ENCODE results near the gene CD58. TPM values are rescaled to one million over a fixed set of nuclear protein-coding genes. Genes with fewer than 3 reads are reported as not detected.

CD58 gene
- total RNA-seq, 1 experiment from 2014 or later: 8.2 TPM

DNA sequence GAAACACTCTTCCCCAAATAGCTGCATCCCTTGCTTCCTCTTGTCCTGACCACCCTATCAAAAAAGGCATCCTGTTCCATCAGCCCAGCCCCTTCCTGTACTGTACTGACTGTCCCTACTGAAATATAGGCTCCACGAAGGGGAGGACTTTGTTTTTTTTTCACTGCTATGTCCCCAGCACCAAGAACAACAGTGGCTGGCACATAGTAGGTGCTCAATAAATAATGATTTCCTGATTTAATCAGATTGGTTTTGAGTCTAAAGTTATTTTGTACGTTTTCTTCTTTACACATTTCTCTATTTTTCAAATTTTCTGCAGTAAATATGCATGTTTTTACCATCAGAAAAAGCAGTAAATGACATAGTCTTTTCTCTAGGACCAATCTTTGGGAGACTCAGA, 73.9 kb downstream of the CD58 start:
- H3K9me3 ChIP-seq (ENCODE audit: low read depth, low read length, poor library complexity, severe bottlenecking): no peaks in the 10 kb centered on the region
- no peaks in the 10 kb centered on the region for H3K36me3 ChIP-seq (ENCODE audit: insufficient read depth, low read length, poor library complexity, severe bottlenecking)
- H3K4me3 ChIP-seq (ENCODE audit: low read depth, low read length, poor library complexity, severe bottlenecking): no peak overlapping the region
- no peak for DNase-seq (ENCODE audit: low spot score)
- no TSS peak for BruUV-seq (replicated peaks)
- H3K27me3 ChIP-seq (replicated peaks; ENCODE audit: insufficient read depth, low read depth, low read length, poor library complexity): no peaks in the 10 kb centered on the region
- POLR2A ChIA-PET (ENCODE audit: low non-redundant PET): no interaction called here
- peaks cover 48% of the 10 kb centered on the region for H3K4me1 ChIP-seq (ENCODE audit: insufficient read depth, low read length, poor library complexity, severe bottlenecking)
- H3K27ac ChIP-seq (ENCODE audit: low read depth, low read length, poor library complexity, severe bottlenecking): peak overlapping the region; percentile 75
- intact Hi-C loops (cut with micrococcal nuclease; ENCODE audit: unreplicated experiment): loop anchor here (5.0 kb wide), 2 partner anchors 690 to 890 kb away; no protein-coding TSS in a partner anchor
- TF ChIP-seq, protein P1, sequence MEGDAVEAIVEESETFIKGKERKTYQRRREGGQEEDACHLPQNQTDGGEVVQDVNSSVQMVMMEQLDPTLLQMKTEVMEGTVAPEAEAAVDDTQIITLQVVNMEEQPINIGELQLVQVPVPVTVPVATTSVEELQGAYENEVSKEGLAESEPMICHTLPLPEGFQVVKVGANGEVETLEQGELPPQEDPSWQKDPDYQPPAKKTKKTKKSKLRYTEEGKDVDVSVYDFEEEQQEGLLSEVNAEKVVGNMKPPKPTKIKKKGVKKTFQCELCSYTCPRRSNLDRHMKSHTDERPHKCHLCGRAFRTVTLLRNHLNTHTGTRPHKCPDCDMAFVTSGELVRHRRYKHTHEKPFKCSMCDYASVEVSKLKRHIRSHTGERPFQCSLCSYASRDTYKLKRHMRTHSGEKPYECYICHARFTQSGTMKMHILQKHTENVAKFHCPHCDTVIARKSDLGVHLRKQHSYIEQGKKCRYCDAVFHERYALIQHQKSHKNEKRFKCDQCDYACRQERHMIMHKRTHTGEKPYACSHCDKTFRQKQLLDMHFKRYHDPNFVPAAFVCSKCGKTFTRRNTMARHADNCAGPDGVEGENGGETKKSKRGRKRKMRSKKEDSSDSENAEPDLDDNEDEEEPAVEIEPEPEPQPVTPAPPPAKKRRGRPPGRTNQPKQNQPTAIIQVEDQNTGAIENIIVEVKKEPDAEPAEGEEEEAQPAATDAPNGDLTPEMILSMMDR (conservative IDR thresholded peaks at IDR 0.05; ENCODE audit: low read depth, low read length): no peak
- no peak for TF ChIP-seq EZH2 (IDR thresholded peaks at IDR 0.05; ENCODE audit: borderline replicate concordance, low read depth, low read length, poor library complexity, severe bottlenecking)
- CTCF ChIA-PET: interaction anchor here (1.1 to 1.2 kb wide), 2 partner anchors 358 to 477 kb away, joined by 3 to 9 read pairs; no protein-coding TSS in a partner anchor

DNA sequence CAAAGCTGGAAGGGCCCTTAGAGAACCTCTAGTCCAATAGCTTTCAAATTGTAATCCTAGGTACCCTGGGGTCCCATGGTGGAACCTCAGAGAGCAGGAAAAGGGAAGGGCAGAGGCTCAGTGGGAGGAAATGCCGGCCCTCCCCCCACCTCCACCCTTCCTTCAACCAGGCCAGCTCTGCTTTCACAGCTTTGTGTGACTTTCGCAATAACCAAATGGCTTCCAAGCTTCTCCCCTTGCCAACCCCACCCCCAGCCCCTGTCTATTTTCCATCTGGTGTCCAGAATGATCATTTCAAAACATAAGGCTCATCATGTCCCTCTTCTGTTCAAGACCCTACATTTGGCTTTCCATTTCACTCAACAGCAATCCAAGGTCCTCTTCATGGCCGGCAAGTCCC, 74.4 kb downstream of the CD58 start:
- POLR2A ChIA-PET (ENCODE audit: low non-redundant PET): no interaction called here
- no peaks in the 10 kb centered on the region for H3K27me3 ChIP-seq (replicated peaks; ENCODE audit: insufficient read depth, low read depth, low read length, poor library complexity)
- intact Hi-C loops (cut with micrococcal nuclease; ENCODE audit: unreplicated experiment): loop anchor here (5.0 kb wide), 2 partner anchors 689 to 889 kb away; no protein-coding TSS in a partner anchor
- H3K9me3 ChIP-seq (ENCODE audit: low read depth, low read length, poor library complexity, severe bottlenecking): no peaks in the 10 kb centered on the region
- CTCF ChIA-PET: interaction anchor here (0.7 to 1.1 kb wide), 2 partner anchors 357 to 477 kb away, joined by 3 read pairs; no protein-coding TSS in a partner anchor
- no peaks in the 10 kb centered on the region for H3K36me3 ChIP-seq (ENCODE audit: insufficient read depth, low read length, poor library complexity, severe bottlenecking)
- TF ChIP-seq, protein P1 (conservative IDR thresholded peaks at IDR 0.05; ENCODE audit: low read depth, low read length): no peak
- peak; percentile 55 for DNase-seq (ENCODE audit: low spot score)
- H3K4me3 ChIP-seq (ENCODE audit: low read depth, low read length, poor library complexity, severe bottlenecking): no peak overlapping the region
- no TSS peak for BruUV-seq (replicated peaks)
- peaks cover 48% of the 10 kb centered on the region for H3K4me1 ChIP-seq (ENCODE audit: insufficient read depth, low read length, poor library complexity, severe bottlenecking)
- peak overlapping the region; percentile 75 for H3K27ac ChIP-seq (ENCODE audit: low read depth, low read length, poor library complexity, severe bottlenecking)

DNA sequence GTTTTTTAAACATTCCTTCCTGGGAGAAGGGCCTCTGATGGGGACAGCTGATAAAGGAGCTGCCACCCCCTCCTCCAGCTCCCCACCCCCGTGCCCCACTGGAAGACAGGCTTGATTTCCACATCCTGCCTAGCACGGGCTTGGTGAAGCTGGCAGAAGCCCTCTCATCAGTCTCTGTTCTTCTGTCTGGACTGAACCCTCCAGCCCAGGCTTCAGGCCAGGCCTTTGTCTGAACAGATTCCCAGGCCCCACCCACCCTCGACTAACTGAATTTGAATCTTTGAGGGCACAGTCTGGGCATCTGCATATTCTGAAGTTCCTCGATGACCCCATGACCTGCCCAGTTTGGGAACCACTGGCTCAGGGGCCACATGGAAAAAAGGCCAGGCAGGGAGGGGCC, 75.3 kb downstream of the CD58 start:
- intact Hi-C loops (cut with micrococcal nuclease; ENCODE audit: unreplicated experiment): loop anchor here (5.0 kb wide), 2 partner anchors 688 to 888 kb away; no protein-coding TSS in a partner anchor
- POLR2A ChIA-PET (ENCODE audit: low non-redundant PET): no interaction called here

More for the DNA sequence above, 75.3 kb downstream of the CD58 start:
- Histone ChIP-seq H3K27ac (ENCODE audit: low read depth, low read length, poor library complexity, severe bottlenecking) (peak overlapping the region; percentile 75), H3K4me3 (ENCODE audit: low read depth, low read length, poor library complexity, severe bottlenecking) (no peak overlapping the region), H3K9me3 (ENCODE audit: low read depth, low read length, poor library complexity, severe bottlenecking) (no peaks in the 10 kb centered on the region), H3K27me3 (replicated peaks; ENCODE audit: insufficient read depth, low read depth, low read length, poor library complexity) (no peaks in the 10 kb centered on the region), H3K4me1 (ENCODE audit: insufficient read depth, low read length, poor library complexity, severe bottlenecking) (peaks cover 53% of the 10 kb centered on the region), H3K36me3 (ENCODE audit: insufficient read depth, low read length, poor library complexity, severe bottlenecking) (no peaks in the 10 kb centered on the region)
- CTCF ChIA-PET: interaction anchor here (0.7 to 1.1 kb wide), 2 partner anchors 357 to 476 kb away, joined by 3 read pairs; no protein-coding TSS in a partner anchor
- TF ChIP-seq, protein P1 (conservative IDR thresholded peaks at IDR 0.05; ENCODE audit: low read depth, low read length): no peak
- no peak for TF ChIP-seq EZH2 (IDR thresholded peaks at IDR 0.05; ENCODE audit: borderline replicate concordance, low read depth, low read length, poor library complexity, severe bottlenecking)
- no TSS peak for BruUV-seq (replicated peaks)
- DNase-seq (ENCODE audit: low spot score): no peak

Measured in A673 (cell line).